Endodermal cell (in vitro differentiated cells): ENCODE data around the gene NCOA3. TPM values are rescaled to one million over a fixed set of nuclear protein-coding genes. Genes with fewer than 3 reads are reported as not detected.

Experiments
- DNase-seq: peaks from one replicate; pipeline ENCODE4 v3.0.0-alpha.2; 2017
- H3K27ac ChIP-seq: 2 replicates; pipeline ENCODE4 v1.5.1; 2013; ENCODE audit warnings: mild to moderate bottlenecking, low read depth, low read length, moderate library complexity
- H3K27me3 ChIP-seq: 2 replicates; pipeline ENCODE4 v1.6.1; 2013; ENCODE audit warnings: mild to moderate bottlenecking, low read length, moderate library complexity; ENCODE audit not compliant: insufficient read depth, control insufficient read depth, poor library complexity, severe bottlenecking
- H3K36me3 ChIP-seq: 2 replicates; pipeline ENCODE4 v1.7.0; 2013; ENCODE audit warnings: mild to moderate bottlenecking, low read length, moderate library complexity; ENCODE audit not compliant: control insufficient read depth, insufficient read depth
- H3K4me1 ChIP-seq: one replicate; pipeline ENCODE4 v1.7.0; 2013; ENCODE audit warnings: low read length; ENCODE audit not compliant: control insufficient read depth, insufficient read depth
- H3K4me3 ChIP-seq: 2 replicates; pipeline ENCODE4 v1.5.1; 2013; ENCODE audit warnings: mild to moderate bottlenecking, low read length, moderate library complexity
- H3K9ac ChIP-seq: 2 replicates; pipeline ENCODE4 v1.6.1; 2013; ENCODE audit warnings: mild to moderate bottlenecking, low read length, moderate library complexity; ENCODE audit not compliant: poor library complexity, severe bottlenecking; ENCODE audit errors: extremely low read depth
- H3K9me3 ChIP-seq: 2 replicates; pipeline ENCODE4 v1.6.1; 2013; ENCODE audit warnings: mild to moderate bottlenecking, low read length, moderate library complexity; ENCODE audit not compliant: control insufficient read depth
- H3K27ac Mint-ChIP-seq: 2 replicates; pipeline ENCODE4 v1.8.0; 2020; ENCODE audit warnings: mixed read lengths
- H3K27me3 Mint-ChIP-seq: 2 replicates; pipeline ENCODE4 v1.8.0; 2021; ENCODE audit warnings: mild to moderate bottlenecking, mixed read lengths; ENCODE audit not compliant: insufficient read depth
- H3K36me3 Mint-ChIP-seq: 2 replicates; pipeline ENCODE4 v1.8.0; 2020; ENCODE audit warnings: low read depth, mixed read lengths
- H3K4me1 Mint-ChIP-seq: 2 replicates; pipeline ENCODE4 v1.8.0; 2020; ENCODE audit warnings: mixed read lengths
- H3K4me3 Mint-ChIP-seq: 2 replicates; pipeline ENCODE4 v1.8.0; 2020; ENCODE audit warnings: mild to moderate bottlenecking, moderate library complexity, mixed read lengths
- H3K9me3 Mint-ChIP-seq: 2 replicates; pipeline ENCODE4 v1.8.0; 2020; ENCODE audit warnings: mild to moderate bottlenecking, mixed read lengths
- CTCF ChIP-seq: fragments of 200-600 bp; sonication (generic); conservative IDR thresholded peaks from 2 replicates; pipeline ENCODE4 v1.5.0; 2021; ENCODE audit warnings: antibody characterized with exemption, mild to moderate bottlenecking
- WGBS, 2 experiments: methylation state at CpG; one replicate each; pipeline versions ENCODE4 v1.1.5 to v1.1.7; 2013; ENCODE audit warnings: missing lambda C conversion rate in 2 of 2, mixed read lengths in 1 of 2; ENCODE audit not compliant: insufficient coverage in 1 of 2, insufficient read length in 1 of 2; 5-methylcytosine and 5-hydroxymethylcytosine counted together
- total RNA-seq, 2 donors: library from RNA; stranded (reverse); fragmentation: NEBNext Ultra II Directional in 1 of 2; extraction: Animal tissue kit (Norgen Biotek cat#: 25700) in 1 of 2; gene quantifications; 2 replicates in 1 of 2; 3 replicates in 1 of 2; pipeline ENCODE4 v1.2.1, GENCODE V29; 2021

The NCOA3 gene
- total RNA-seq, 2 donors from 2014 or later = 38.6 TPM

DNA sequence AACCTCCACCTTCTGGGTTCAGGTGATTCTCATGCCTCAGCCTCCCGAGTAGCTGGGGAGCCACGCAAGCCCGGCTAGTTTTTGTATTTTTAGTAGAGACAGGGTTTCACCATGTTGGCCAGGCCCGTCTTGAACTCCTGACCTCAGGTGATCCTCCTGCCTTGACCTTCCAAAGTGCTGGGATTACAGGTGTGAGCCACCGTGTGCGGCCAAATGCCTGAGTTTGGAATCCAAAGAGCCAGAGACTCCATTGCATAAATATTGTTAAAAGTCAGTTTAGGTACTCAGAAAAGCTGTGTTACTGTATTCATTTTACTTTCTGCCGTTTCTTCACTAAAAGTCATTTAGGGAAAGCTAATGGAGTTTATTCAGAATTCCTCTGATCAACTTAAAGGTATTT lies 146.3 kb downstream of the NCOA3 start:
- no peak for TF ChIP-seq CTCF

GRCh38 chr20:47648943-47649342 lies 147.3 kb downstream of the NCOA3 start:
- no peaks in the 10 kb centered on the region for H3K27me3 Mint-ChIP-seq
- no peak for TF ChIP-seq CTCF
- no peaks in the 10 kb centered on the region for H3K9me3 Mint-ChIP-seq
- Histone ChIP-seq H3K4me3 (no peak overlapping the region), H3K4me1 (no peaks in the 10 kb centered on the region), H3K9ac (no peak overlapping the region), H3K9me3 (no peaks in the 10 kb centered on the region), H3K36me3 (peaks cover 76% of the 10 kb centered on the region), H3K27ac (no peak overlapping the region), H3K27me3 (no peaks in the 10 kb centered on the region)
- peaks cover 12% of the 10 kb centered on the region for H3K4me1 Mint-ChIP-seq
- peak; percentile 69 for DNase-seq
- H3K4me3 Mint-ChIP-seq = no peak overlapping the region
- H3K36me3 Mint-ChIP-seq = peaks cover 68% of the 10 kb centered on the region
- 90 to 93% methylated on average over 5 to 6 of the region's 6 CpGs for WGBS, 2 experiments
- H3K27ac Mint-ChIP-seq = peak overlapping the region; percentile 91

More for the DNA sequence above, 146.3 kb downstream of the NCOA3 start:
- Histone ChIP-seq H3K4me1 (no peaks in the 10 kb centered on the region), H3K4me3 (no peak overlapping the region), H3K27ac (no peak overlapping the region), H3K27me3 (no peaks in the 10 kb centered on the region), H3K36me3 (peaks cover 74% of the 10 kb centered on the region), H3K9me3 (no peaks in the 10 kb centered on the region), H3K9ac (no peak overlapping the region)
- H3K27ac Mint-ChIP-seq = peak overlapping the region; percentile 7
- H3K4me3 Mint-ChIP-seq = no peak overlapping the region
- no peaks in the 10 kb centered on the region for H3K27me3 Mint-ChIP-seq
- peaks cover 69% of the 10 kb centered on the region for H3K36me3 Mint-ChIP-seq
- DNase-seq = no peak
- no peaks in the 10 kb centered on the region for H3K9me3 Mint-ChIP-seq
- peaks cover 8% of the 10 kb centered on the region for H3K4me1 Mint-ChIP-seq
- WGBS, 2 experiments = 93 to 97% methylated on average over 5 to 7 of the region's 7 CpGs

DNA sequence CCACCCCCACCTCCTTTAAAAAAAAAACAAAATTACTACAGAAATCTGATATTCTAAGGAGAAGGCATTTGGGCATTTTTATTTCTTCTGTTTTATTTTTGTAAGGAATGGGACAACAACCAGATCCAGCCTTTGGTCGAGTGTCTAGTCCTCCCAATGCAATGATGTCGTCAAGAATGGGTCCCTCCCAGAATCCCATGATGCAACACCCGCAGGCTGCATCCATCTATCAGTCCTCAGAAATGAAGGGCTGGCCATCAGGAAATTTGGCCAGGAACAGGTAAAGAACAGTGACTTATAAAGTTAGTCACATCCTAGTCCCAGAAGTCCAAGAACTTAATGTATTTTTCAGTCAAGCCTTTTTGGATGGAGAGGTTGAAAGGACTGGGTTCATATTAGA lies 150.6 kb downstream of the NCOA3 start:
- Mint-ChIP-seq H3K4me1 (peaks cover 25% of the 10 kb centered on the region), H3K27me3 (no peaks in the 10 kb centered on the region)

More for the DNA sequence above, 150.6 kb downstream of the NCOA3 start:
- Mint-ChIP-seq H3K27ac (peak overlapping the region; percentile 72), H3K9me3 (no peaks in the 10 kb centered on the region), H3K4me3 (no peak overlapping the region), H3K36me3 (peaks cover 59% of the 10 kb centered on the region)
- Histone ChIP-seq H3K27me3 (no peaks in the 10 kb centered on the region), H3K36me3 (peaks cover 84% of the 10 kb centered on the region), H3K9me3 (no peaks in the 10 kb centered on the region), H3K4me1 (no peaks in the 10 kb centered on the region), H3K9ac (no peak overlapping the region), H3K4me3 (no peak overlapping the region), H3K27ac (no peak overlapping the region)
- 89 to 90% methylated on average over 3 of the region's 3 CpGs for WGBS, 2 experiments
- peak; percentile 11 for DNase-seq
- no peak for TF ChIP-seq CTCF
